SU-DHL-6 (cell line): ENCODE results near the gene DUOX2.

ENCODE experiments used
- CTCF ChIP-seq: fragments of 200-600 bp; sonication (generic); IDR thresholded peaks from one replicate; pipeline ENCODE4 v1.5.1; 2017; ENCODE audit warnings: antibody characterized with exemption, mild to moderate bottlenecking, low read length, moderate library complexity; ENCODE audit not compliant: insufficient read depth, poor library complexity, severe bottlenecking
- EZH2phosphoT487 ChIP-seq: fragments of 200-600 bp; sonication (generic), shearing (Covaris generic); conservative IDR thresholded peaks from 2 replicates; pipeline ENCODE4 v1.6.1; 2018; ENCODE audit warnings: mild to moderate bottlenecking, antibody characterized with exemption, low read length, moderate library complexity, mixed read lengths

- TF ChIP-seq CTCF = no peak
- TF ChIP-seq EZH2phosphoT487 = no peak
Observed at GRCh38 chr15:45112143-45112590, 1.8 kb downstream of the DUOX2 start.
